OCI-LY1 (cell line): ENCODE measurements around the gene GAB4.

ENCODE experiments used
- EZH2 ChIP-seq: fragments of 200-600 bp; sonication (generic), shearing (Covaris generic); IDR thresholded peaks from 2 replicates; pipeline ENCODE4 v1.8.0; 2017; ENCODE audit warnings: borderline replicate concordance, mixed run types, mild to moderate bottlenecking, antibody characterized with exemption, low read length, moderate library complexity, mixed read lengths
- TF ChIP-seq, protein P1 (sequence below): fragments of 200-600 bp; sonication (generic), shearing (Covaris generic); IDR thresholded peaks from 2 replicates; pipeline ENCODE4 v1.5.1; 2017; ENCODE audit warnings: mild to moderate bottlenecking, antibody characterized with exemption, low read length, moderate library complexity, mixed read lengths

DNA sequence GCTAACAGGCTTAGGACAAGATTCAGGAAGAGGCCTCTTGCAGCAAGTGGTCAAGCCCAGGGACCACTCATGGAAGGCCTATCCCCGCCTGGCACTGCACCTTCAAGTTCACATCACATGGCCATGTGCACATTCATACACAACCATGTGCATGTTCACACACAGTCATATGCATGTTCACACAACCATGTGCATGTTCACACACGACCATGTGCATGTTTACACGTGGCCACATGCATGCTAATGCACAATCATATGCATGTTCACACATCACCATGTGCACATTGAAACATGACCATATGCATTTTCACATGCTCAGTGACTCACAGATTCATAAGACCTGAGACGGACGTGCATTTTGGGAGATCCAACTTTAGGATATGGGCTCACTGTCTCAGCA lies 48.0 kb upstream of the GAB4 start:
- TF ChIP-seq, protein P1, sequence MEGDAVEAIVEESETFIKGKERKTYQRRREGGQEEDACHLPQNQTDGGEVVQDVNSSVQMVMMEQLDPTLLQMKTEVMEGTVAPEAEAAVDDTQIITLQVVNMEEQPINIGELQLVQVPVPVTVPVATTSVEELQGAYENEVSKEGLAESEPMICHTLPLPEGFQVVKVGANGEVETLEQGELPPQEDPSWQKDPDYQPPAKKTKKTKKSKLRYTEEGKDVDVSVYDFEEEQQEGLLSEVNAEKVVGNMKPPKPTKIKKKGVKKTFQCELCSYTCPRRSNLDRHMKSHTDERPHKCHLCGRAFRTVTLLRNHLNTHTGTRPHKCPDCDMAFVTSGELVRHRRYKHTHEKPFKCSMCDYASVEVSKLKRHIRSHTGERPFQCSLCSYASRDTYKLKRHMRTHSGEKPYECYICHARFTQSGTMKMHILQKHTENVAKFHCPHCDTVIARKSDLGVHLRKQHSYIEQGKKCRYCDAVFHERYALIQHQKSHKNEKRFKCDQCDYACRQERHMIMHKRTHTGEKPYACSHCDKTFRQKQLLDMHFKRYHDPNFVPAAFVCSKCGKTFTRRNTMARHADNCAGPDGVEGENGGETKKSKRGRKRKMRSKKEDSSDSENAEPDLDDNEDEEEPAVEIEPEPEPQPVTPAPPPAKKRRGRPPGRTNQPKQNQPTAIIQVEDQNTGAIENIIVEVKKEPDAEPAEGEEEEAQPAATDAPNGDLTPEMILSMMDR: no peak
- TF ChIP-seq EZH2: no peak
